Skin epidermis (tissue), 12 donors: ENCODE data around the gene LTBP1.
"Not testable (repeated sequence)": the region's sequence is repeated elsewhere in the genome, so short reads cannot be mapped to it uniquely, and the experiment has no call there.

ENCODE experiments used
- H3K27ac ChIP-seq, 21 experiments: fragments of 200-600 bp; sonication (generic) in 11 of 21; one replicate each; pipeline ENCODE4 v1.5.0; 2020; ENCODE audit warnings: mild to moderate bottlenecking in 3 of 21, inconsistent platforms in 2 of 21, moderate library complexity in 2 of 21
- H3K4me3 ChIP-seq, 7 experiments: fragments of 200-600 bp; sonication (generic) in 2 of 7; one replicate each; pipeline ENCODE4 v1.5.0; 2020; ENCODE audit warnings: inconsistent platforms in 2 of 7, mild to moderate bottlenecking in 2 of 7, moderate library complexity in 1 of 7

The LTBP1 gene

DNA sequence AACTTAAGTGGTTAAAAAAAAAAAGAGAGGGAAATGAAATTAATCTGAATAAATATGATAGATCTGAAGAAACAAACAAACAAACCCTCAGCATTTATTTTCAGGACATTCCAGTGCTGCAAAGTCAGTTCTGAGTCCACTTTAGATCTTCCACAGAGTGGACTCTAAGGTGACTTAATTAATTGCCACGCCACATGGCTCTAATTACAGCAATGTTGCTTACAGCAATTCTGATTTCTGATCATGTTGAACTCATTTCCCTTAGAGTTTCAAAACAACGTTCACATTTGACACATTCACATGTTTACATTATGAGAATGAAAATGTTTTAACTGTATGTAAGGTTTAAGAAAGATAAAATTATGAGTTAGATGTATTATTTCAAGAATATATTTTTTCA is 491.1 kb downstream of the LTBP1 start:
- Histone ChIP-seq H3K27ac (peak overlapping the region in 8 of 21 experiments; percentile 2 to 68 (median 34)), H3K4me3 (peak overlapping the region in 1 of 7 experiments; percentile 15)

DNA sequence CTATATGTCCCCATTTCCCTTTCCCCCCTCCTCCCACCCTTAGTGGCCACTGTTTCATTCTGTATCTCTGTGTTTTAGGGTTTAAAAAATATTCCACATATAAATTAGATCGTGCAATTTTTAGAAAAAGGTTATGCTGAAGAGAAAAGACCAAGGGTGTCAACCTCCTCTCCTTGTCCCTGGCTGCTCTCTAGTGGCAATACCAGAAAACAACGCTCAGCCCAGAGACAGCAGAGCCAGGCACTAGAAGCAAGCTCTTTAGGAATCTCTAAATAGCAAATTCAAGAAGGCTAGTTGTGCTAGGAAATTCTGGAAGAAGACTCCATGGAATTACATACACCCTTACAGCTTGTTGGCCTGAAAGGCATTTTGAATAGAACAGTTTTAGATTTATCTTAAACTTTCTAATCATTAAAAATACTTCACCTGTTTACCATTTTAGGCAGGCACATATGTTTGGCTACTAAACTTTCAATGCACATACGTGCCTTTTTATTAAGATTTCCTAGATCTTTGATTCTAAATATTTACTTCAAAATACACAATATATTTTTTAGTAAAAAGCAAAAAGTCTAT is 494.6 kb downstream of the LTBP1 start:
- H3K4me3 ChIP-seq: no peak overlapping the region
- H3K27ac ChIP-seq: no peak overlapping the region

DNA sequence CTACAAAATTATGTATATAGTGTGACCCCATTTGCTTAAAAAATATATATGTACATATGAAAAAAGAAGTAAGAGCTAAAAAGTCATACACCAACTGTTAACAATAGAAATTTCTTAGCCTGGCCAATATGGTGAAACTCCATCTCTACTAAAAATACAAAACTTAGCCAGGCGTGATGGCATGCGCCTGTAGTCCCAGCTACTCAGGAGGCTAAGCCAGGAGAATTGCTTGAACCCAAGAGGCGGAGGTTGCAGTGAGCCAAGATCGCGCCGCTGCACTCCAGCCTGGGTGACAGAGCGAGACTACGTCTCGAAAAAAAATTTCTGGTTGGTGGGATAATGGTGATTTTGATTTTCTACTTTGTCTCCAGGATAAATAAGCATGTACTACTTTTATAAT is 495.3 kb downstream of the LTBP1 start:
- not testable (repeated sequence) for H3K4me3 ChIP-seq
- peak overlapping the region in 5 of 21 experiments; percentile 3 to 56 (median 19) for H3K27ac ChIP-seq

DNA sequence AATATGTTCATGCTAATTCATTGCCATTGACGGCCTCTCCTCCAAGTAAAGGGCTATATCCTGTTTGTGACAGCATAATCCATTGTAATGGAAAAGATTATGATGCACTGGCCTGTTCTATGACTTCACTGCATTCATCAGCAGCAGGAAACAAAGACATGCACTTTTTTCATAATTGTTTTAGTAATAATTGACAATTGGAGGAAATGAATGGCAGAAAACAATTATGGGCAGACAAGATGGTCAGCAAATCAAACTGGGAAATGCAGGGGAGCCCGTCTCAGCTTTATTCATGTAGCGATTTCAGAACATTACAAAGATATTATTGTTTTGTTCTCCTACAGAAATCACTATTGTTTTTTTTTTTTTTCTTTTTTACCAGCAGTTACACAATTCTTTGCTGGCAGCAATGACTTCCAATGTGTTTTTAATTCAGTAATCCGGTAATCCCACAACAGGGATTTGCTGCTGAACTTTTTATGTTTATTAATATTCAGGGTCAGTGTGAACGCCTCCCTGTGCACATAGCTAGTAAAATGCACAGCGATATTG is 495.9 kb downstream of the LTBP1 start:
- Histone ChIP-seq H3K4me3 (no peak overlapping the region), H3K27ac (peak overlapping the region in 6 of 21 experiments; percentile 3 to 56 (median 21))

DNA sequence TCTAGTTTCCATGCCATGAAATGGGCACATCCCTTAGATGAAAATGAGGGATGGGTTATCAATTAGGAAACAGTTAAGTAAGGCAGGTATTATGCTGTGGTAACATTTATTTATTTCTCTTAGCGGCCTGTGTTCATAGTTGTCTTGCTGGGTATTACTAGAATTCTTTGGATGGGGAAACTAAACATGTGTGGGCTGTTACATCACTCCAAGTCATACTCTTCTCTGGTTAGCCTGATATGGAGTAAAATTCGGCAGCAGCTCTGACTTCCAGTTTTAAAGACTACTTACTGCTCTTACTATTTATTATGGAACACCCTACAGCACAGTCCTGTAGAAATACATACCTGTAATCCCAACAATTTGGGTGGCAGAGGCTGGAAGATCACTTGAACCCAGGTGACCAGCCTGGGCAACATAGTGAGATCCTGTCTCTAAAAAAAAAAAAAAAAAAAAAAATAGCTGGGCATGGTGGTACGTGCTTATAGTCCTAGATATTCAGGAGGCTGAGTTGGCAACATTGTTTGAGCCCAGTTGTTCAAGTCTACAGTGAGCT is 496.6 kb downstream of the LTBP1 start:
- Histone ChIP-seq H3K4me3 (no peak overlapping the region), H3K27ac (peak overlapping the region in 5 of 21 experiments; percentile 1 to 50 (median 23))

DNA sequence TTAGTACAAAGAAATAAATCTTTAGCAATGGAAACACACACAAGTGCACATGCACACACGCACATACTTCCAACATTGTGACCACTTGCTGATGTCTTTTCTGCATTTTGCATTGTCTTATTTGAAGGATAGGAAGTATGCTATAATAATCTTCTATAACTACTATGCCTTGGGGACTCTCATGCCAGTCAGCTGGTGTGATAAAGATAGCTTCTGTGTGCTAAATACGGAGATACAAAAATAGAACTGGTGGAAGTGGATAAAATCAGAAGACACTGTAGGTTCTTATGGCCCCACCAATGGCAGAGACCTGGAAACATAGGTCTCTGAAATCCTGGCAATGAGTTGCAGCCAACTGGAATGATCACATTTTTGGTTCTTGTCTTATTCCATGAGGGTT is 498.2 kb downstream of the LTBP1 start:
- H3K4me3 ChIP-seq: no peak overlapping the region
- no peak overlapping the region for H3K27ac ChIP-seq

DNA sequence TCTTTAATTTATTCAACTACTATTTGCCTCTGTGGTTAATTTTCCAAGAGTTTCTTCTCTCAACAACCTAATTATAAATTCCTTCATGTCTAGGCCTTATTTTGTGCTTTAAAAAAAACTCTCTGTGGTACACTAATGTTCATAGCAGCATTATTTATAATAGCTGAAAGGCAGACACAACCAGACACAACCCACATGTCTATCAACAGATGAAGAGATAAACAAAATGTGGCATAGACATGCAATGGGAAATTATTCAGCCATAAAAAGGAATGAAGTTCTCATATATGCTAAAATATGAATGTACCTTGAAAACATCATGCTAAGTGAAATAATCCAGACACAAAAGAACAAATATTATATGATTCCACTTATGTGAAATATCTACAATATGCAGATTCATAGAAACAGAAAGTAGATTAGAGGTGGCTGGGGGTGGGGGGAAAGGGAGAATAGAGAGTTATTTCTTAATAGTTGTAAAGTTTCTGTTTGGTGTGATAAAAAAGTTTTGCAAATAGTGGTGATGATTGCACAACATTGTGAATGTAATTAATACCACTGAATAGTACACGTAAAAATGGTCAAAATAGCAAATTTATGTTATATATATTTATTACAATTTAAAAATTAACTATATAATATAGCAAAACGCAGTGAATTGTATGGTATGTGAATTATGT is 501.6 kb downstream of the LTBP1 start:
- Histone ChIP-seq H3K4me3 (no peak overlapping the region), H3K27ac (no peak overlapping the region)
